Esophagus squamous epithelium (tissue), 5 donors: ENCODE results near the gene SCAPER. TPM values are rescaled to one million over a fixed set of nuclear protein-coding genes. Genes with fewer than 3 reads are reported as not detected.
A peak's percentile ranks its signal among the peaks of the same experiment; 100 is the strongest.

Experiments
- DNase-seq: peaks from one replicate; lab custom pipeline; 2025; lab: John Stamatoyannopoulos, UW
- H3K27ac ChIP-seq, 4 donors: fragments of 200-600 bp; sonication (generic); one replicate each; pipeline ENCODE4 v1.5.1; 2016 to 2019; ENCODE audit warnings: mild to moderate bottlenecking in 1 of 4
- H3K27me3 ChIP-seq, 4 donors: fragments of 200-600 bp; sonication (generic); 1 replicate in 3 of 4; 2 replicates in 1 of 4; pipeline versions ENCODE4 v1.5.1 to v1.6.0; 2017 to 2021; ENCODE audit warnings: antibody characterized with exemption in 1 of 4
- H3K36me3 ChIP-seq, 3 donors: fragments of 200-600 bp; sonication (generic); one replicate each; pipeline ENCODE4 v1.5.1; 2016 to 2019
- H3K4me1 ChIP-seq, 3 donors: fragments of 200-600 bp; sonication (generic); one replicate each; pipeline ENCODE4 v1.5.1; 2017 to 2019
- H3K4me3 ChIP-seq, 4 donors: fragments of 200-600 bp; sonication (generic); 1 replicate in 3 of 4; 2 replicates in 1 of 4; pipeline ENCODE4 v1.5.1; 2016 to 2019; ENCODE audit warnings: mild to moderate bottlenecking in 2 of 4, moderate library complexity in 1 of 4
- H3K9me3 ChIP-seq, 3 donors: fragments of 200-600 bp; sonication (generic); one replicate each; pipeline ENCODE4 v1.5.1; 2016 to 2019
- CTCF ChIP-seq, 6 experiments: fragments of 450-650 bp in 4 of 6; fragments of 200-600 bp in 2 of 6; sonication (generic) in 2 of 6; IDR thresholded peaks; one replicate each; pipeline ENCODE4 v1.5.1; 2016 to 2019; ENCODE audit warnings: antibody characterized with exemption in 6 of 6, mild to moderate bottlenecking in 4 of 6, moderate library complexity in 4 of 6
- POLR2A ChIP-seq, 4 donors: fragments of 450-650 bp; IDR thresholded peaks; one replicate each; pipeline ENCODE4 v1.6.1; 2017; ENCODE audit warnings: antibody characterized with exemption in 4 of 4, mild to moderate bottlenecking in 4 of 4, moderate library complexity in 3 of 4
- WGBS, 2 donors: methylation state at CpG; one replicate each; pipeline ENCODE4 v1.1.5; 2018; 5-methylcytosine and 5-hydroxymethylcytosine counted together
- intact Hi-C: fragments of 100-400 bp; cut with DNase I; formaldehyde crosslinking; loops from one replicate; pipeline ENCODE4 v1.15.0; 2022
- total RNA-seq, 4 donors: library from RNA; depleted of rRNA; stranded (reverse); fragments of >200 nt; gene quantifications; one replicate each; pipeline ENCODE4 v1.1.0, GENCODE V29; 2016
- donor health status: DM: yes; HTN: yes; CAD: no.

Gene SCAPER
- total RNA-seq = 10 to 100 TPM; 18.3 to 30.1 (median 25.3) TPM

GRCh38 chr15:76905013-76905839 lies at the start of gene SCAPER:
TSS of gene SCAPER (minus strand) at chr15:76905340. CDS start at chr15:76883817, 21,523 bp downstream.
- Histone ChIP-seq H3K4me1 (peaks cover 15 to 35% (median 18%) of the 10 kb centered on the region in 3 donors), H3K27me3 (no peaks in the 10 kb centered on the region), H3K27ac (peak within 1 kb of the TSS; percentile 89 to 97 (median 94)), H3K4me3 (peak within 1 kb of the TSS; percentile 75 to 99 (median 89)), H3K36me3 (no peaks in the 10 kb centered on the region), H3K9me3 (no peaks in the 10 kb centered on the region)
- 1% methylated on average over 10 to 35 of the region's 78 CpGs for whole genome bisulfite sequencing, 2 donors
- peak in 2 of 6 experiments; percentile 22 to 31 for TF ChIP-seq CTCF (IDR thresholded peaks at IDR 0.05)
- TF ChIP-seq POLR2A (IDR thresholded peaks at IDR 0.05) = peak in 3 of 4 donors; percentile 59 to 80 (median 61)
- intact Hi-C loops = no loop called here
- peak; percentile 54 for DNase-seq

GRCh38 chr15:76954744-76955143 lies 49.6 kb upstream of the SCAPER start:
- Histone ChIP-seq H3K4me3 (no peak overlapping the region), H3K9me3 (no peaks in the 10 kb centered on the region), H3K4me1 (no peaks in the 10 kb centered on the region), H3K36me3 (peaks cover 0 to 18% (median 0%) of the 10 kb centered on the region in 3 donors), H3K27ac (no peak overlapping the region), H3K27me3 (no peaks in the 10 kb centered on the region)
- no peak for DNase-seq
- TF ChIP-seq CTCF (IDR thresholded peaks at IDR 0.05) (no peak), POLR2A (IDR thresholded peaks at IDR 0.05) (no peak)
- intact Hi-C loops = no loop called here
- 37 to 57% methylated on average over 2 of the region's 2 CpGs for WGBS, 2 donors

- H3K4me3 ChIP-seq = no peak overlapping the region
- peaks cover 0 to 26% (median 0%) of the 10 kb centered on the region in 3 donors for H3K36me3 ChIP-seq
- H3K27ac ChIP-seq = no peak overlapping the region
- DNase-seq = no peak
- H3K27me3 ChIP-seq = no peaks in the 10 kb centered on the region
- no peaks in the 10 kb centered on the region for H3K4me1 ChIP-seq
- intact Hi-C loops = no loop called here
- no peaks in the 10 kb centered on the region for H3K9me3 ChIP-seq
- WGBS, 2 donors = 55 to 61% methylated on average over 3 of the region's 3 CpGs
- no peak for TF ChIP-seq CTCF (IDR thresholded peaks at IDR 0.05)
- TF ChIP-seq POLR2A (IDR thresholded peaks at IDR 0.05) = no peak
Observed at GRCh38 chr15:76953913-76954312, 48.8 kb upstream of the SCAPER start.

GRCh38 chr15:76951220-76951619 lies 46.1 kb upstream of the SCAPER start:
- Histone ChIP-seq H3K36me3 (peaks cover 0 to 45% (median 0%) of the 10 kb centered on the region in 3 donors), H3K4me3 (no peak overlapping the region), H3K27ac (no peak overlapping the region), H3K9me3 (no peaks in the 10 kb centered on the region), H3K27me3 (no peaks in the 10 kb centered on the region), H3K4me1 (no peaks in the 10 kb centered on the region)
- TF ChIP-seq POLR2A (IDR thresholded peaks at IDR 0.05) = no peak
- no peak for TF ChIP-seq CTCF (IDR thresholded peaks at IDR 0.05)
- 67 to 94% methylated on average over 1 of the region's 1 CpG for WGBS, 2 donors
- no peak for DNase-seq
- intact Hi-C loops = no loop called here

GRCh38 chr15:76947454-76947853 lies 42.3 kb upstream of the SCAPER start:
- Histone ChIP-seq H3K4me3 (no peak overlapping the region), H3K4me1 (no peaks in the 10 kb centered on the region), H3K27ac (no peak overlapping the region), H3K36me3 (peaks cover 0 to 75% (median 0%) of the 10 kb centered on the region in 3 donors), H3K27me3 (no peaks in the 10 kb centered on the region), H3K9me3 (no peaks in the 10 kb centered on the region)
- DNase-seq = no peak
- WGBS, 2 donors = 78 to 82% methylated on average over 3 of the region's 3 CpGs
- intact Hi-C loops = no loop called here
- no peak for TF ChIP-seq POLR2A (IDR thresholded peaks at IDR 0.05)
- TF ChIP-seq CTCF (IDR thresholded peaks at IDR 0.05) = no peak
